ENCODE data around the gene CHN1. TPM values are rescaled to one million over a fixed set of nuclear protein-coding genes. Genes with fewer than 3 reads are reported as not detected.

Gene CHN1
- total RNA-seq, 4 donors from 2014 or later, result 0.66 to 4.7 (median 2.4) TPM

DNA sequence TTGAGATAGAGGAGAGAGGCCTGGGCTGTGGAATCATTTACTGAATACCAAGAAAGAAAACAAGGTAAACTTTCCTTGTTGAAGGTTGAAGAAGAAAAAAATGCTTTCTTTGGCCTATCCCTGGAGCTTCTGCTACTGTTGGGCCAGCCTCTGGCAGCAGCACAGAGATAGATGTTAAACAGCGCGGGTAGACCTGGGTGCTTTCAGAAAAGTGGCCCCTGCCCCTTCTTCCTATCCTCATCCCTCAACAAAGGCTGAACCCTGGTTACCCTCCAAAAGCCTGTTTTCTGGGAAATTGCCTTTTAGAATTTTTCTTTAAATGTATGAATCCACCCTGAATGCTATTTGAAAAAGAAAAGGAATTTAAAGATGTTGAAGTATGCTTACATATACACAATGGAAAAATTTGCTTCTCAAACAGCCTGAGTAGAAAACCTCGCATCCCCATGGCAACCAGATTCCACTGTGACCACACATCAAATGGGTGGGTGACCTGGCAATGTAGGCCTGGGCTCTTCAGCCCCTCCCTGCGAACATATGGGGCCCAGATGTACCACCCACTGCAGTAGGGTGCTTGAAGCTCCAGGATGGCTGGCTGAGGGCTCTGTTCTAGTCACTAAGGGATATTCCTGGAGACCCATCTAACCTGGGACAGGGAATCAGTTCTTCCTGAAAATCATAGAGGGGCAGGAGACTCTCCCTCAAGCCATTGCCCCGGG lies 217.5 kb downstream of the CHN1 start:
- Histone ChIP-seq H3K27ac (no peak overlapping the region), H3K36me3 (no peaks in the 10 kb centered on the region), H3K4me3 (no peak overlapping the region), H3K4me1 (no peaks in the 10 kb centered on the region), H3K9me3 (no peaks in the 10 kb centered on the region), H3K27me3 (no peaks in the 10 kb centered on the region)
- no peak for TF ChIP-seq POLR2A (IDR thresholded peaks at IDR 0.05)
- ATAC-seq (no peak), DNase-seq (no peak)
- in situ Hi-C loops (cut with MboI; ENCODE audit: low sequenced_read_pairs in 4 of 4), result no loop called here
- intact Hi-C loops (cut with DNase I; ENCODE audit: low total_unique reads), result no loop called here

DNA sequence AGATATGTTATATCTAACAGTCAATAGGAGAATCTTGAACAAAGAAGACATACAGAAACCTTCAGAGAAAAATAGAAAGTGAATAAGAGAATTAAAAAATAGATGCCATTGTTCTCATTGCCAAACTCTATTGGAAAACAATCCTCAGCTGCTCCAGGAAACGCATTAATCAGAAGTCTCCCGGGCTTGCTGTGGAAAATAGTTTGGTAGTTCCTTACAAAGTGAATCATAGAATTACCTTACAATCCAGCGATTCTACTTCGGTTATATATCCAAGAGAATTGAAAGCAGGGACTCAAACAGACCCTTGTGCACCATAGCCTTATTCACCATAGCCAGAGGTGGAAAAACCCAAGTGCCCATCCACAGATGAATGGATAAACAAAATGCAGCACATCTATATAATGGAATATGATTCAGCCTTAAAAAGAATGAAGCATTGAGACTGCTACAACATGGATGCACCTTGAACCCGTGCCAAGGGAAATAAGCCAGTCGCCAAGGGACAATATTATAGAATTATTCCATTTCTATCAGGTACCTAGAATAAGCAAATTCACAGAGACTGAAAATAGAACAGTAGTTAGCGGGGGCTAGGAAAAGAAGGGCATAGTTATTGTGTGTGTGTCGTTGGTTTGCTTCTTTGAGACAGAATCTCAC lies 219.0 kb downstream of the CHN1 start:
- intact Hi-C loops (cut with DNase I; ENCODE audit: low total_unique reads) (no loop called here), in situ Hi-C loops (cut with MboI; ENCODE audit: low sequenced_read_pairs in 4 of 4) (no loop called here)
- ATAC-seq (no peak), DNase-seq (no peak)
- H3K27ac ChIP-seq, result no peak overlapping the region
- H3K36me3 ChIP-seq, result no peaks in the 10 kb centered on the region
- TF ChIP-seq POLR2A (IDR thresholded peaks at IDR 0.05), result no peak
- no peak for TF ChIP-seq CTCF (IDR thresholded peaks at IDR 0.05 in 4 of 5, conservative IDR thresholded peaks at IDR 0.05 in 1 of 5)
- no peaks in the 10 kb centered on the region for H3K4me1 ChIP-seq
- H3K9me3 ChIP-seq, result no peaks in the 10 kb centered on the region
- no peaks in the 10 kb centered on the region for H3K27me3 ChIP-seq
- no peak overlapping the region for H3K4me3 ChIP-seq

DNA sequence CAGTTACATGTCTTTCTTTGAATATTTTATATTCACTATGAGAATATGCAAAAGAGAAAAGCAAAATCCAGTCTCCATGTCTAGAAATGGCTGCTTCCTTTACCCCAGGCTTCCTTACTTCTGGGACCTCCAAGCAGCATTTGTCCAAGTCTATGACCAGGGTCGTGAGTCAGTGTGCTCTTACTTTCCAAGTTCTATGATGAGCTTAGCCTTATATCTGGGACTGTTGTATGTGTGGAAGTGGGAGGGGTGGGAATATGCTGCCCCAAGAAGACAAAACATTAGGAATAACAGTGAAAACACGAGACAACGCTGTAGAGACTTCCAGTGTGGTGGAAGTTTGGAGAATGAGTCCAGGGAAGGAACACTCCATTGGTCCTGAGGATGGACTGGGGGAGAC lies 219.7 kb downstream of the CHN1 start:
- TF ChIP-seq CTCF (IDR thresholded peaks at IDR 0.05 in 4 of 5, conservative IDR thresholded peaks at IDR 0.05 in 1 of 5) (no peak), POLR2A (IDR thresholded peaks at IDR 0.05) (no peak)
- Histone ChIP-seq H3K27ac (no peak overlapping the region), H3K36me3 (no peaks in the 10 kb centered on the region), H3K27me3 (no peaks in the 10 kb centered on the region), H3K4me1 (no peaks in the 10 kb centered on the region), H3K9me3 (no peaks in the 10 kb centered on the region), H3K4me3 (no peak overlapping the region)
- in situ Hi-C loops (cut with MboI; ENCODE audit: low sequenced_read_pairs in 4 of 4) (no loop called here), intact Hi-C loops (cut with DNase I; ENCODE audit: low total_unique reads) (no loop called here)
- DNase-seq, result no peak
- no peak for ATAC-seq

DNA sequence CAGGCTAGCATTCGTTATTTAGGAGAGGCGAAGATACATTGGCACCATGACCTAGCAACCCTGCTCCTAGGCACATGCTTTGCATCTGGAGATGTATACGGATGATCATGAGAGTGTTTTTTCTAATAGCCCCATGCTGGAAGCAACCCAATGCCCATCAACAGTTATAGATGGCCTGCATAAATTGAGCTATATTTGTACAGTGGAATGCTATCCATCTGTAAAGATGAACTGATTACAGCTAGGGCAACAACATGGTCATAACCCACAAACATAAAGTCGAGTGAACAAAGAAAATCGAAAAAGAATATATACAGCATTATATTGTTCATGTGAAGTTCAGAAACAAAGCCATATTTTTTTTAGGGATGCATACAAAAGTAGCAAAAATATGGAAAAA lies 220.3 kb downstream of the CHN1 start:
- Histone ChIP-seq H3K9me3 (no peaks in the 10 kb centered on the region), H3K4me1 (no peaks in the 10 kb centered on the region), H3K27me3 (no peaks in the 10 kb centered on the region), H3K4me3 (no peak overlapping the region), H3K36me3 (no peaks in the 10 kb centered on the region), H3K27ac (no peak overlapping the region)
- DNase-seq, result no peak
- ATAC-seq, result no peak
- intact Hi-C loops (cut with DNase I; ENCODE audit: low total_unique reads), result no loop called here
- TF ChIP-seq POLR2A (IDR thresholded peaks at IDR 0.05) (no peak), CTCF (IDR thresholded peaks at IDR 0.05 in 4 of 5, conservative IDR thresholded peaks at IDR 0.05 in 1 of 5) (no peak)
- in situ Hi-C loops (cut with MboI; ENCODE audit: low sequenced_read_pairs in 4 of 4), result no loop called here

- H3K4me1 ChIP-seq, result no peaks in the 10 kb centered on the region
- intact Hi-C loops (cut with DNase I; ENCODE audit: low total_unique reads), result no loop called here
- in situ Hi-C loops (cut with MboI; ENCODE audit: low sequenced_read_pairs in 4 of 4), result no loop called here
These were observed 220.9 kb downstream of the CHN1 start for GRCh38 chr2:174784316-174784715.

More at GRCh38 chr2:174784316-174784715, 220.9 kb downstream of the CHN1 start:
- H3K27ac ChIP-seq, result no peak overlapping the region
- no peaks in the 10 kb centered on the region for H3K36me3 ChIP-seq
- H3K4me3 ChIP-seq, result no peak overlapping the region
- no peaks in the 10 kb centered on the region for H3K9me3 ChIP-seq
- ATAC-seq, result no peak
- TF ChIP-seq POLR2A (IDR thresholded peaks at IDR 0.05) (no peak), CTCF (IDR thresholded peaks at IDR 0.05 in 4 of 5, conservative IDR thresholded peaks at IDR 0.05 in 1 of 5) (no peak)
- no peaks in the 10 kb centered on the region for H3K27me3 ChIP-seq
- no peak for DNase-seq

Measured in gastrocnemius medialis (tissue), 4 donors.